AG04450 (cell line): ENCODE measurements around the gene LYL1. TPM values are rescaled to one million over a fixed set of nuclear protein-coding genes. Genes with fewer than 3 reads are reported as not detected.
A peak's percentile ranks its signal among the peaks of the same experiment; 100 is the strongest.

Experiments
- CTCF ChIA-PET: fragments of 300-600, 350-600 bp; formaldehyde crosslinking; extraction: SDS; loops from one replicate; lab custom pipeline; 2022; ENCODE audit warnings: antibody characterized with exemption, inconsistent platforms; lab: Charles Lee
- POLR2A ChIA-PET: fragments of 350-600 bp; formaldehyde crosslinking; extraction: SDS; loops from one replicate; lab custom pipeline; 2021; ENCODE audit warnings: antibody characterized with exemption, inconsistent platforms; lab: Yijun Ruan, JAX
- DNase-seq: peaks from one replicate; pipeline ENCODE4 v3.0.0-alpha.2; 2011; ENCODE audit warnings: low read depth, low spot score
- H3K27ac ChIP-seq: one replicate; pipeline ENCODE4 v1.5.1; 2012; ENCODE audit warnings: low read depth, low read length, control low read depth
- H3K27me3 ChIP-seq: one replicate; pipeline ENCODE4 v1.6.0; 2012; ENCODE audit warnings: low read length; ENCODE audit not compliant: control insufficient read depth, insufficient read depth
- H3K4me3 ChIP-seq: 2 replicates; pipeline ENCODE4 v1.5.1; 2011; ENCODE audit warnings: mild to moderate bottlenecking, low read depth, low read length, control low read depth
- H3K9me3 ChIP-seq: 2 replicates; pipeline ENCODE4 v1.5.1; 2012; ENCODE audit warnings: low read length; ENCODE audit not compliant: control insufficient read depth, insufficient read depth
- polyA plus RNA-seq: library from polyadenylated mRNA; depleted of rRNA; stranded (reverse); fragments of >200 nt; gene quantifications from 2 replicates; pipeline ENCODE4 v1.2.3, GENCODE V29; 2011; rRNA removed
- TF ChIP-seq, protein P1 (sequence below): IDR thresholded peaks from 2 replicates; pipeline ENCODE4 v1.5.1; 2011; ENCODE audit warnings: low read depth, low read length, control low read depth, inconsistent platforms

Gene LYL1
- polyA plus RNA-seq, 1 experiment = 0.11 TPM

DNA sequence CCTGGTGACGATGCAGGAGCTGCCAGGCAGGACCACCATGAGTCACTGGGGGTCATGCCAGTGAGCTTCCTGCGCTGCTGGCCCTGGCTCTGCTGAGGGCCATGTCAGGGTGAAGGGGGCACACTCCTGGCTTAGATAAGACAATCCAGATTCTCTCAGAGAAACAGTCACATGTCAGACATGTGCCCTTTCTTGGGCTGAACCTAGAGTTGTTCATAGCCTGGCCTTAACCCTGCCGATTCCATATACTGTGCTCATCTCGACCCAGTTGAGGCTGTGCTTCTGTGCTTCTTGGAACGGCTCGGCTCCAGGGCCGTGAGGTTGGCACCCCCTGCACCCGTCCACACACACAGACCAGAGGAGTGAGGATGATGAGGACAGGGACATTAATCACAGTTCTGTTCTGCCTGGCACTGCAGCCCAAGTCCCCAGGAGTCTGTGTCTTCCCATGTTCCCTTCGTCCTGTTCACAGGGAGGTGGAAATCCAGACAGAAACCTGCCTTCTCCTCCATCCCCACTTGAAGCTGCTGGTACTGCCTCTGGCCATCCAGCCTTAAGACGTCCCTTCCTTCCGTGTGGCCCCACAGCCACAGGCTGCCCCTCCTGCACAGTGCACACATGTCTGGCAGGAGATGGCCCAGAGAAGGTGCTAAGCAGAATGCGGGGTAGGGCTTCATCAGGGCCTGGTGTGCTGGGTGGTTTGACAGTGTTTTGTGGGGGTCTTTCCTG is 50.0 kb downstream of the LYL1 start:
- Histone ChIP-seq H3K4me3 (no peak overlapping the region), H3K27ac (peak overlapping the region; percentile 98), H3K9me3 (no peaks in the 10 kb centered on the region), H3K27me3 (no peaks in the 10 kb centered on the region)
- TF ChIP-seq, protein P1, sequence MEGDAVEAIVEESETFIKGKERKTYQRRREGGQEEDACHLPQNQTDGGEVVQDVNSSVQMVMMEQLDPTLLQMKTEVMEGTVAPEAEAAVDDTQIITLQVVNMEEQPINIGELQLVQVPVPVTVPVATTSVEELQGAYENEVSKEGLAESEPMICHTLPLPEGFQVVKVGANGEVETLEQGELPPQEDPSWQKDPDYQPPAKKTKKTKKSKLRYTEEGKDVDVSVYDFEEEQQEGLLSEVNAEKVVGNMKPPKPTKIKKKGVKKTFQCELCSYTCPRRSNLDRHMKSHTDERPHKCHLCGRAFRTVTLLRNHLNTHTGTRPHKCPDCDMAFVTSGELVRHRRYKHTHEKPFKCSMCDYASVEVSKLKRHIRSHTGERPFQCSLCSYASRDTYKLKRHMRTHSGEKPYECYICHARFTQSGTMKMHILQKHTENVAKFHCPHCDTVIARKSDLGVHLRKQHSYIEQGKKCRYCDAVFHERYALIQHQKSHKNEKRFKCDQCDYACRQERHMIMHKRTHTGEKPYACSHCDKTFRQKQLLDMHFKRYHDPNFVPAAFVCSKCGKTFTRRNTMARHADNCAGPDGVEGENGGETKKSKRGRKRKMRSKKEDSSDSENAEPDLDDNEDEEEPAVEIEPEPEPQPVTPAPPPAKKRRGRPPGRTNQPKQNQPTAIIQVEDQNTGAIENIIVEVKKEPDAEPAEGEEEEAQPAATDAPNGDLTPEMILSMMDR = no peak
- ChIA-PET POLR2A (interaction anchor here (1.0 kb wide), 1 partner anchor 9 kb away, joined by 3 read pairs; no protein-coding TSS in a partner anchor), CTCF (interaction anchor here (1.5 to 6.9 kb wide), 3 partner anchors 9 to 87 kb away, joined by 4 to 66 read pairs (median 11); no protein-coding TSS in a partner anchor)
- no peak for DNase-seq

DNA sequence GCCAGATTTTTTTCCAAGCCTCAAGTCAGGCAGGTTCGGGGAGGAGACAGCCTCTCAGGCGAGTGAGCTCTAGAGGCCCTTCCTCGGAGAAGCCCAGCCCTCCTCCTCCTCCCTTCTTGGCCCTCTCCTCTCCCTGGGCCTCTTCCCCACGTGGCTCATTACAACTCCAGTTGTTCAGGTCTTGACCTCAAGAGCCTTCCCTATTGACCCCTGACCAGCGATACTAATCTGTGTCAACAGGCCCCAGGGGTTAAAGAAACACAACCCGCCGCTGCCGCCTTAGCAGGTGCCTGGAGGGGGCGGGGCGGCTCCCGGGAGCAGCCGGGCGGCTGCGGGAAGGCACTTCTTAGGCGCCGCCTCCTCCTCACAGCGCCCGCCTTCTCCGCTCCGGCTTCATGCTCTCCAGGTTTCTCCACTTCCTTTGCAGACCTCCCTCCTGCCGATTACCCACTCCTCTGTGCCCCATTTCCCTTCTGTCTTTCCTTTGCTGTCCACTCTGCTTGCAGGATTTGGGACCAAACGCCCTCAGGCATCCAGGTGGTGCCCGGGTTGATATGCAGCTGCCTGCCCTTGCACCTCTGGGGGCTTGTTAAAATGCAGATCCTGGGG is 51.0 kb downstream of the LYL1 start:
- ChIA-PET CTCF (interaction anchor here (1.7 to 1.8 kb wide), 2 partner anchors 10 kb away, joined by 7 to 11 read pairs; no protein-coding TSS in a partner anchor), POLR2A (interaction anchor here (1.0 kb wide), 1 partner anchor 10 kb away, joined by 3 read pairs; no protein-coding TSS in a partner anchor)
- H3K27ac ChIP-seq = no peak overlapping the region
- H3K4me3 ChIP-seq = no peak overlapping the region
- H3K27me3 ChIP-seq = no peaks in the 10 kb centered on the region
- no peak for DNase-seq
- H3K9me3 ChIP-seq = no peaks in the 10 kb centered on the region
- TF ChIP-seq, protein P1 = no peak

DNA sequence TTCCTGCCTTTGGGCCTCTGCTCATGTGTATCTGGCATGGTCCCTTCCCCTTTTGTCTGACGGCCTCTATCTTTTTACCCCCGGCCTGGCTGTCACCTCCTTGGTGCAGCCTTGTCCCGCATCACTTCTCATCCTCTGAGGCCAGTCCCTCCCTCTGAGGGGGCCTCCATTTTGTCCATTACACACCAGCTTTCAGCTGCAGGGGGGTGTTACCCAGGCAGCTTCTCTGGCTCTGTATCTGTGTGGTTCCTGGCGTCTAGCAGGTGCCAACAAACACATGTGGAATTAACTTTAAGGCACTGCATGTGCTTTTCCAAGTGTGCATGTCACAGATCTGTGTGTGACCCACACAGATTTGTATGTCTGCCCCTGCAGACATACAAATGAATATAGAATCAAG is 52.4 kb downstream of the LYL1 start:
- TF ChIP-seq, protein P1 = no peak
- ChIA-PET CTCF (interaction anchor here (1.3 to 1.7 kb wide), 2 partner anchors 11 to 73 kb away, joined by 5 to 7 read pairs; no protein-coding TSS in a partner anchor), POLR2A (no interaction called here)
- DNase-seq = no peak
- no peak overlapping the region for H3K4me3 ChIP-seq
- H3K27me3 ChIP-seq = no peaks in the 10 kb centered on the region
- no peak overlapping the region for H3K27ac ChIP-seq
- no peaks in the 10 kb centered on the region for H3K9me3 ChIP-seq

Other genes starting within 250 kb of the LYL1 start
- 28.9 and 39.5 TPM in 2 replicates for gene DNASE2, start 221.4 kb downstream of the LYL1 start, polyA plus RNA-seq
- not detected in 2 replicates for gene KLF1, start 215.7 kb downstream of the LYL1 start, polyA plus RNA-seq
- gene GCDH, start 211.7 kb downstream of the LYL1 start, polyA plus RNA-seq = 11.4 and 14.0 TPM in 2 replicates
- gene SYCE2, start 183.6 kb downstream of the LYL1 start, polyA plus RNA-seq = not detected in 2 replicates
- gene FARSA, start 169.1 kb downstream of the LYL1 start, polyA plus RNA-seq = 13.5 and 23.0 TPM in 2 replicates
- gene CALR, start 164.2 kb downstream of the LYL1 start, polyA plus RNA-seq = 1,597 and 1,650 TPM in 2 replicates
- 36.2 and 41.4 TPM in 2 replicates for gene RAD23A, start 157.0 kb downstream of the LYL1 start, polyA plus RNA-seq
- 31.6 and 35.1 TPM in 2 replicates for gene GADD45GIP1, start 145.6 kb downstream of the LYL1 start, polyA plus RNA-seq
- not detected in 2 replicates for gene DAND5, start 133.3 kb downstream of the LYL1 start, polyA plus RNA-seq
- 15.1 and 22.3 TPM in 2 replicates for gene NFIX, start 107.4 kb downstream of the LYL1 start, polyA plus RNA-seq
- gene TRMT1, start 13.9 kb upstream of the LYL1 start, polyA plus RNA-seq = 17.3 and 21.0 TPM in 2 replicates
- gene NACC1, start 15.4 kb upstream of the LYL1 start, polyA plus RNA-seq = 43.4 and 76.4 TPM in 2 replicates
- gene STX10, start 47.5 kb upstream of the LYL1 start, polyA plus RNA-seq = 47.9 and 57.6 TPM in 2 replicates
- gene IER2, start 47.6 kb upstream of the LYL1 start, polyA plus RNA-seq = 15.3 and 21.3 TPM in 2 replicates